Spleen (tissue), 11 donors: ENCODE measurements around the gene LRRC10B. TPM values are rescaled to one million over a fixed set of nuclear protein-coding genes. Genes with fewer than 3 reads are reported as not detected.

Experiments
- DNase-seq: peaks from one replicate; pipeline ENCODE4 v3.0.0-alpha.2; 2020
- H3K27ac ChIP-seq, 8 donors: fragments of 200-600 bp; sonication (generic) in 7 of 8; 1 replicate in 4 of 8; 2 replicates in 4 of 8; pipeline versions ENCODE4 v1.5.0 to v1.8.0; 2016 to 2021; ENCODE audit warnings: inconsistent platforms in 4 of 8, mild to moderate bottlenecking in 4 of 8, moderate library complexity in 1 of 8
- H3K27me3 ChIP-seq, 7 donors: fragments of 200-600 bp; sonication (generic) in 6 of 7; replicated peaks in 1 of 7; 1 replicate in 4 of 7; 2 replicates in 3 of 7; pipeline versions ENCODE4 v1.5.0 to v1.8.0; 2016 to 2021; ENCODE audit warnings: inconsistent platforms in 3 of 7, mild to moderate bottlenecking in 1 of 7
- H3K36me3 ChIP-seq, 6 donors: fragments of 200-600 bp; sonication (generic) in 5 of 6; 1 replicate in 4 of 6; 2 replicates in 2 of 6; pipeline versions ENCODE4 v1.5.0 to v1.8.0; 2016 to 2021; ENCODE audit warnings: inconsistent platforms in 2 of 6
- H3K4me1 ChIP-seq, 6 donors: fragments of 200-600 bp; sonication (generic) in 5 of 6; 1 replicate in 3 of 6; 2 replicates in 3 of 6; pipeline versions ENCODE4 v1.5.0 to v1.8.0; 2016 to 2021; ENCODE audit warnings: inconsistent platforms in 3 of 6
- H3K4me3 ChIP-seq, 8 donors: fragments of 200-600 bp; sonication (generic) in 7 of 8; 1 replicate in 4 of 8; 2 replicates in 4 of 8; pipeline versions ENCODE4 v1.5.0 to v1.8.0; 2016 to 2021; ENCODE audit warnings: inconsistent platforms in 4 of 8, mild to moderate bottlenecking in 4 of 8, moderate library complexity in 2 of 8
- H3K9me3 ChIP-seq, 8 donors: fragments of 200-600 bp; sonication (generic) in 7 of 8; 1 replicate in 4 of 8; 2 replicates in 4 of 8; pipeline versions ENCODE4 v1.5.0 to v1.8.0; 2016 to 2021; ENCODE audit warnings: inconsistent platforms in 4 of 8
- CTCF ChIP-seq, 11 experiments: fragments of 200-600 bp in 7 of 11; fragments of 450-650 bp in 4 of 11; sonication (generic) in 4 of 11; IDR thresholded peaks in 8 of 11; conservative IDR thresholded peaks in 3 of 11; 1 replicate in 7 of 11; 2 replicates in 4 of 11; pipeline versions ENCODE4 v1.4.0 to v1.8.0; 2016 to 2021; ENCODE audit warnings: antibody characterized with exemption in 11 of 11, inconsistent platforms in 4 of 11, mild to moderate bottlenecking in 1 of 11
- POLR2A ChIP-seq, 3 donors: fragments of 450-650 bp; IDR thresholded peaks; one replicate each; pipeline ENCODE4 v1.5.1; 2017; ENCODE audit warnings: antibody characterized with exemption in 3 of 3, mild to moderate bottlenecking in 1 of 3
- POLR2AphosphoS5 ChIP-seq, 3 donors: sonication (generic); formaldehyde crosslinking; IDR thresholded peaks; one replicate each; pipeline ENCODE4 v1.5.1; 2017; ENCODE audit warnings: antibody characterized with exemption in 3 of 3
- WGBS, 5 donors: extraction: QIAGEN DNeasy Blood & Tissue Kit in 3 of 5; methylation state at CpG; one replicate each; pipeline versions ENCODE4 v1.1.5 to v1.1.7; 2013 to 2018; 5-methylcytosine and 5-hydroxymethylcytosine counted together
- intact Hi-C: fragments of 100-400 bp; cut with DNase I; formaldehyde crosslinking; loops from one replicate; pipeline ENCODE4 v1.15.0; 2023; ENCODE audit warnings: low total_unique reads
- polyA plus RNA-seq, 3 donors: library from polyadenylated mRNA; stranded (reverse); fragments of 200-250 nt; gene quantifications; one replicate each; pipeline ENCODE4 v1.2.1, GENCODE V29; 2013
- total RNA-seq, 7 donors: library from RNA; depleted of rRNA in 3 of 7; stranded (reverse); fragments of >200 nt in 3 of 7; fragmentation: NEBNext Ultra II Directional in 4 of 7; extraction: Animal tissue kit (Norgen Biotek cat#: 25700) in 4 of 7; gene quantifications; one replicate each; pipeline versions ENCODE4 v1.1.0 to v1.2.1, GENCODE V29; 2016 to 2021
- donor health status: healthy with polysubstance abuse.
- donor health status: DM: no; HTN: no; CAD: no; lungs with moderate emphysema.
- donor health status: DM: no; HTN: no; CAD: no.
- donor health status: Bipolar disorder and iron deficiency.
- donor health status: healthy.
- donor health status: DM: no; HTN: no; CAD: no.
- donor health status: DM: yes; HTN: yes; CAD: no.

The LRRC10B gene
- total and polyA plus RNA-seq, 10 donors: 0.27 to 0.82 (median 0.33) TPM; not detected in 4

GRCh38 chr11:61487342-61488025, 21.1 kb upstream of the LRRC10B start:
- H3K9me3 ChIP-seq: no peaks in the 10 kb centered on the region

GRCh38 chr11:61488651-61489291, 19.8 kb upstream of the LRRC10B start:
- DNase-seq: no peak
- Histone ChIP-seq H3K4me3 (peak overlapping the region in 1 of 8 donors; percentile 27), H3K36me3 (peaks cover 0 to 14% (median 0%) of the 10 kb centered on the region in 6 donors), H3K4me1 (peaks cover 0 to 18% (median 9%) of the 10 kb centered on the region in 6 donors), H3K27me3 (no peaks in the 10 kb centered on the region), H3K9me3 (no peaks in the 10 kb centered on the region), H3K27ac (peak overlapping the region in 2 of 8 donors; percentile 2 to 8)
- WGBS, 5 donors: 46 to 57% (median 53%) methylated on average over 18 to 19 of the region's 19 CpGs
- intact Hi-C loops: no loop called here
- TF ChIP-seq POLR2AphosphoS5 (IDR thresholded peaks at IDR 0.05): peak in 2 of 3 donors; percentile 15 to 22
- TF ChIP-seq CTCF (IDR thresholded peaks at IDR 0.05 in 8 of 11, conservative IDR thresholded peaks at IDR 0.05 in 3 of 11): no peak

More at GRCh38 chr11:61487342-61488025, 21.1 kb upstream of the LRRC10B start:
- WGBS, 5 donors: 89 to 97% (median 93%) methylated on average over 4 of the region's 4 CpGs
- no peak for TF ChIP-seq POLR2AphosphoS5 (IDR thresholded peaks at IDR 0.05)
- no peak for TF ChIP-seq CTCF (IDR thresholded peaks at IDR 0.05 in 8 of 11, conservative IDR thresholded peaks at IDR 0.05 in 3 of 11)
- TF ChIP-seq POLR2A (IDR thresholded peaks at IDR 0.05): no peak
- no peak overlapping the region for H3K27ac ChIP-seq
- H3K4me1 ChIP-seq: peaks cover 0 to 18% (median 9%) of the 10 kb centered on the region in 6 donors
- no peak overlapping the region for H3K4me3 ChIP-seq
- intact Hi-C loops: no loop called here
- peaks cover 0 to 14% (median 0%) of the 10 kb centered on the region in 6 donors for H3K36me3 ChIP-seq
- no peak for DNase-seq
- H3K27me3 ChIP-seq: peaks cover 0 to 4% (median 0%) of the 10 kb centered on the region in 7 donors

- no peaks in the 10 kb centered on the region for H3K27me3 ChIP-seq
- intact Hi-C loops: no loop called here
- no peak overlapping the region for H3K4me3 ChIP-seq
- 69 to 86% (median 79%) methylated on average over 12 to 13 of the region's 13 CpGs for WGBS, 5 donors
- no peaks in the 10 kb centered on the region for H3K9me3 ChIP-seq
- no peak for DNase-seq
- H3K36me3 ChIP-seq: peaks cover 0 to 11% (median 0%) of the 10 kb centered on the region in 6 donors
- no peak for TF ChIP-seq POLR2AphosphoS5 (IDR thresholded peaks at IDR 0.05)
- no peak for TF ChIP-seq CTCF (IDR thresholded peaks at IDR 0.05 in 8 of 11, conservative IDR thresholded peaks at IDR 0.05 in 3 of 11)
- TF ChIP-seq POLR2A (IDR thresholded peaks at IDR 0.05): no peak
- H3K4me1 ChIP-seq: peaks cover 0 to 29% (median 11%) of the 10 kb centered on the region in 6 donors
- H3K27ac ChIP-seq: no peak overlapping the region
Measured at GRCh38 chr11:61489833-61490721, 18.5 kb upstream of the LRRC10B start.
